ENCODE measurements around the gene EIF4H. TPM values are rescaled to one million over a fixed set of nuclear protein-coding genes. Genes with fewer than 3 reads are reported as not detected.

Gene EIF4H
- total RNA-seq, 1 donor from 2014 or later: 213 TPM

DNA sequence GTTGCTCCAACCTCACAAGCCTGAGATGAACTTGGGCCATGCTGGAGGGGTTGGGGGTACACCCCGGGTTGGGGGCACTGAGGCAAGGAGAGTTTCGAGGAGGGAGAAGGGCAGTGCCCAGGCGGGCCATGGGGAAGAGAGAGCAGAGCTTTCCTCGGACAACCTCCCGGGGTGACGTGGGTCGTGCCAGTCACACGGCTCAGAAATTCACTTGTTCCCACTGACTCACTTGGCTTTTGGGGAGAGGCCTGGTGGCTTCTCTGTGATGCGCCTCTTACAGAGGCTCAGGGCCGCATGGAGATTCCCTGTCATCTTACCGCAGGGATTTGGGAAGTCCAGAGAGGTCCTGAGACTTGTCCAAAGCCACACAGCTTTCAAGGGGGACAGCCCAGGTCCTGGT is 38.5 kb downstream of the EIF4H start:
- Mint-ChIP-seq H3K27me3 (peaks cover 7% of the 10 kb centered on the region), H3K9me3 (ENCODE audit: low read depth) (no peaks in the 10 kb centered on the region), H3K4me3 (ENCODE audit: low read depth) (no peak overlapping the region), H3K4me1 (ENCODE audit: low read depth) (no peaks in the 10 kb centered on the region), H3K27ac (no peak overlapping the region), H3K36me3 (ENCODE audit: insufficient read depth) (no peaks in the 10 kb centered on the region)
- no peak for DNase-seq (ENCODE audit: low spot score, unreplicated experiment)
- TF ChIP-seq, protein P1, sequence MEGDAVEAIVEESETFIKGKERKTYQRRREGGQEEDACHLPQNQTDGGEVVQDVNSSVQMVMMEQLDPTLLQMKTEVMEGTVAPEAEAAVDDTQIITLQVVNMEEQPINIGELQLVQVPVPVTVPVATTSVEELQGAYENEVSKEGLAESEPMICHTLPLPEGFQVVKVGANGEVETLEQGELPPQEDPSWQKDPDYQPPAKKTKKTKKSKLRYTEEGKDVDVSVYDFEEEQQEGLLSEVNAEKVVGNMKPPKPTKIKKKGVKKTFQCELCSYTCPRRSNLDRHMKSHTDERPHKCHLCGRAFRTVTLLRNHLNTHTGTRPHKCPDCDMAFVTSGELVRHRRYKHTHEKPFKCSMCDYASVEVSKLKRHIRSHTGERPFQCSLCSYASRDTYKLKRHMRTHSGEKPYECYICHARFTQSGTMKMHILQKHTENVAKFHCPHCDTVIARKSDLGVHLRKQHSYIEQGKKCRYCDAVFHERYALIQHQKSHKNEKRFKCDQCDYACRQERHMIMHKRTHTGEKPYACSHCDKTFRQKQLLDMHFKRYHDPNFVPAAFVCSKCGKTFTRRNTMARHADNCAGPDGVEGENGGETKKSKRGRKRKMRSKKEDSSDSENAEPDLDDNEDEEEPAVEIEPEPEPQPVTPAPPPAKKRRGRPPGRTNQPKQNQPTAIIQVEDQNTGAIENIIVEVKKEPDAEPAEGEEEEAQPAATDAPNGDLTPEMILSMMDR (IDR thresholded peaks at IDR 0.05; ENCODE audit: unreplicated experiment): no peak

DNA sequence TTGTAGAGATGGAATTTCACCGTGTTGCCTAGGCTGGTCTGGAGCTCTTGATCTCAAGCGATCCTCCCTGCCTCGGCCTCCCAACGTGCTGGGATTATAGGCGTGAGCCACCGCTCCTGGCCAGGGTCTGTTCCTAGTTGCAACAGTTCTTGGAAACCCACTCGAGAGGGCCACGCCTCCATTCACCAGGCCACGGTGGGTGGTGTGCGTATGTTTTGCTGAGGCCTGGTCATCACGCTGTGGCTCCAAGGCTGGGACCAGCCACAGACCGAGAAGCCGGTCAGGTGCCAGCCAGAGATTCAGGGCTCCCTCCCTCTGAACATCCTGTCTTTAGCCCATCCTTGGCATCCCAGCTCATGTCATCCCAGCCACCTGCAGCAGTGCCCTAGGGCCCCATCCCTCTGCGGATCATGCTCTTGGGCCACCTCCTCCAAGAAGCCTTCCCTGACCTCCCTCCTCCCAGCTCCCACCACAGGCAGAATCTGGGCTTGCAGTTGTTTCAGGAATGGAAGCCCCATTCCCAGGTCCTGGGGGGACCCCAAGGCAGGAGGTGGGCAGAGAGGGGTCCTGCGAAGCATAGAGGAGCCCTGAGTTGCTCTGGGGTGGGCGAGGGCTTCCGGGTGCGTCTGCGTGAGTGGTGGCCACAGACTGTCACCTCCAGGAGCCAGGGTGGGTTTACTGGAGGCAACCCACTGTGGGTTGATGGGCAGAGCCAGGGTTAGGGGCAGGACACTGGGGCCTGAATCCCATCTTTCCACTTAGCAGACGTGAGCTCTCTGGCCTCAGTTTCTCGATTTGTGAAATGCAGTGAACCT is 40.9 kb downstream of the EIF4H start:
- no peaks in the 10 kb centered on the region for H3K4me1 Mint-ChIP-seq (ENCODE audit: low read depth)
- H3K9me3 Mint-ChIP-seq (ENCODE audit: low read depth): no peaks in the 10 kb centered on the region
- no peaks in the 10 kb centered on the region for H3K36me3 Mint-ChIP-seq (ENCODE audit: insufficient read depth)
- no peaks in the 10 kb centered on the region for H3K27me3 Mint-ChIP-seq
- no peak overlapping the region for H3K4me3 Mint-ChIP-seq (ENCODE audit: low read depth)
- DNase-seq (ENCODE audit: low spot score, unreplicated experiment): no peak
- TF ChIP-seq, protein P1 (IDR thresholded peaks at IDR 0.05; ENCODE audit: unreplicated experiment): no peak
- H3K27ac Mint-ChIP-seq: peak overlapping the region; percentile 41

DNA sequence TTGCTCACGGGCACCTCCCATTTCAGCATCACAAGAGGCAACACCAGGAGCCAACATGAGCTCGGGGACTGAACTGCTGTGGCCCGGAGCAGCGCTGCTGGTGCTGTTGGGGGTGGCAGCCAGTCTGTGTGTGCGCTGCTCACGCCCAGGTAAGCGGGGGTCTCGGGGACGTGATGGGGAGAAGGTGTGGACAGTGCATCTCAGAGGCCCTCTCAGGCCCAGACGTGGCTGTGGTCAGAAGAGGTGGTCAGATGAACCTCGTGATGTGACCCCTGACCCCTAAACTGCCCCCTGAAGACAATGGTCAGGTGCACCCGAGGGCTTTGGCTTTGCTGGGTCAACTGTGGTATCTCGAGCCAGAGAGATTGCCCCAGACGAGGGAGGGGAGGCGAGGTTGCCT is 41.8 kb downstream of the EIF4H start:
- Mint-ChIP-seq H3K27me3 (no peaks in the 10 kb centered on the region), H3K27ac (no peak overlapping the region), H3K4me1 (ENCODE audit: low read depth) (no peaks in the 10 kb centered on the region), H3K4me3 (ENCODE audit: low read depth) (no peak overlapping the region), H3K9me3 (ENCODE audit: low read depth) (no peaks in the 10 kb centered on the region), H3K36me3 (ENCODE audit: insufficient read depth) (no peaks in the 10 kb centered on the region)
- no peak for DNase-seq (ENCODE audit: low spot score, unreplicated experiment)
- TF ChIP-seq, protein P1 (IDR thresholded peaks at IDR 0.05; ENCODE audit: unreplicated experiment): no peak

DNA sequence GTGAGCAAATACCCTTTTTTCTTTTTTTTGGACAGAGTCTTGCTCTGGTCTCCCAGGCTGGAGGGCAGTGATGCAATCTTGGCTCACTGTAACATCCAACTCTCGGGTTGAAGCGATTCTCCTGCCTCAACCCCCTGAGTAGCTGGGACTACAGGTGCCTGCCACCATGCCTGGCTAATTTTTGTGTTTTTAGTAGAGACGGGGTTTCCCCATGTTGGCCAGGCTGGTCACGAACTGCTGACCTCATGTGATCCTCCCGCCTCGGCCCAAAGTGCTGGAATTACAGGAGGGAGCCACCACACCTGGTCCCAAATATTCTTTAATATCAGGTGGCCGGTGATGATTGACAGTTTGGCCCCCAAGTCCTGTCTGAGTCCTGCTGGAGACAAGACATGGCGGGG is 42.2 kb downstream of the EIF4H start:
- Mint-ChIP-seq H3K36me3 (ENCODE audit: insufficient read depth) (no peaks in the 10 kb centered on the region), H3K9me3 (ENCODE audit: low read depth) (no peaks in the 10 kb centered on the region), H3K27me3 (no peaks in the 10 kb centered on the region), H3K4me3 (ENCODE audit: low read depth) (no peak overlapping the region), H3K4me1 (ENCODE audit: low read depth) (no peaks in the 10 kb centered on the region), H3K27ac (no peak overlapping the region)
- no peak for DNase-seq (ENCODE audit: low spot score, unreplicated experiment)
- TF ChIP-seq, protein P1 (IDR thresholded peaks at IDR 0.05; ENCODE audit: unreplicated experiment): no peak

GRCh38 chr7:74217455-74218342 is 43.5 kb downstream of the EIF4H start:
- Mint-ChIP-seq H3K27me3 (no peaks in the 10 kb centered on the region), H3K27ac (no peak overlapping the region), H3K4me1 (ENCODE audit: low read depth) (no peaks in the 10 kb centered on the region), H3K4me3 (ENCODE audit: low read depth) (no peak overlapping the region), H3K9me3 (ENCODE audit: low read depth) (no peaks in the 10 kb centered on the region), H3K36me3 (ENCODE audit: insufficient read depth) (no peaks in the 10 kb centered on the region)
- no peak for DNase-seq (ENCODE audit: low spot score, unreplicated experiment)
- TF ChIP-seq, protein P1 (IDR thresholded peaks at IDR 0.05; ENCODE audit: unreplicated experiment): no peak
